WTC11 (cell line): Measurements from ENCODE around the gene ENOX2.

Experiments
- ETV6 ChIP-seq: sonication (generic); formaldehyde crosslinking; IDR thresholded peaks from 2 replicates; pipeline ENCODE4 v1.8.1; 2022; ENCODE audit warnings: mild to moderate bottlenecking, missing genetic modification reagents
- ZNF138 ChIP-seq: sonication (generic); formaldehyde crosslinking; conservative IDR thresholded peaks from 2 replicates; pipeline ENCODE4 v1.8.1; 2022; ENCODE audit warnings: mild to moderate bottlenecking, moderate library complexity, missing genetic modification reagents
- TF ChIP-seq, protein P1 (sequence below): sonication (generic); formaldehyde crosslinking; IDR thresholded peaks from 2 replicates; pipeline ENCODE4 v1.8.0; 2023; ENCODE audit warnings: missing genetic modification reagents
- TF ChIP-seq, protein P2 (sequence below): fragments of 200-600 bp; IDR thresholded peaks from 2 replicates; pipeline ENCODE4 v1.8.0; 2022; ENCODE audit warnings: antibody characterized with exemption
- TF ChIP-seq, protein P3 (sequence below): sonication (generic); formaldehyde crosslinking; IDR thresholded peaks from 2 replicates; pipeline ENCODE4 v1.8.0; 2022; ENCODE audit warnings: mild to moderate bottlenecking, missing genetic modification reagents
- TF ChIP-seq, protein P4 (sequence below): sonication (generic); formaldehyde crosslinking; conservative IDR thresholded peaks from 2 replicates; pipeline ENCODE4 v1.8.1; 2023; ENCODE audit warnings: mild to moderate bottlenecking, low read depth, missing genetic modification reagents, moderate library complexity

DNA sequence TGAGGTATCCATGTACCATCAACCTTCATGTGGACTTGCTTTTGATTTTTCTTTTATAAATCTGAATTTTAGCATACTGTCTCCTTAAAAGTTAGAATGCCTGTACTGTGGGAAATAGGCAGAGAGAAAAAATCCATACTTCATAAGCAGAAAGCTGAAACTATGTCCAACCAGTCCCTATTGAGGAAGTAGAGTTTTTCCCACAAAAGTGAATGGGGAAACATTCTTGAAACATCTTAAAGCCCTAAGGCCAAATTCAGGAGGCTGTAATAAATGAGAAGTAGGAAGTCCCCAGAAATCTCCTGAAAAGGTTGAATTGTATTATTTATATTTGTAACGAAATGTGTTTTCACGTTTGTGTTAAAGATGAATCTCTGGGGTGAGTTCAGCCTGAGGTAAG is 56.3 kb downstream of the ENOX2 start:
- TF ChIP-seq, protein P1, sequence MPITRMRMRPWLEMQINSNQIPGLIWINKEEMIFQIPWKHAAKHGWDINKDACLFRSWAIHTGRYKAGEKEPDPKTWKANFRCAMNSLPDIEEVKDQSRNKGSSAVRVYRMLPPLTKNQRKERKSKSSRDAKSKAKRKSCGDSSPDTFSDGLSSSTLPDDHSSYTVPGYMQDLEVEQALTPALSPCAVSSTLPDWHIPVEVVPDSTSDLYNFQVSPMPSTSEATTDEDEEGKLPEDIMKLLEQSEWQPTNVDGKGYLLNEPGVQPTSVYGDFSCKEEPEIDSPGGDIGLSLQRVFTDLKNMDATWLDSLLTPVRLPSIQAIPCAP (CRISPR knock-in tag), result no peak
- TF ChIP-seq, protein P2, sequence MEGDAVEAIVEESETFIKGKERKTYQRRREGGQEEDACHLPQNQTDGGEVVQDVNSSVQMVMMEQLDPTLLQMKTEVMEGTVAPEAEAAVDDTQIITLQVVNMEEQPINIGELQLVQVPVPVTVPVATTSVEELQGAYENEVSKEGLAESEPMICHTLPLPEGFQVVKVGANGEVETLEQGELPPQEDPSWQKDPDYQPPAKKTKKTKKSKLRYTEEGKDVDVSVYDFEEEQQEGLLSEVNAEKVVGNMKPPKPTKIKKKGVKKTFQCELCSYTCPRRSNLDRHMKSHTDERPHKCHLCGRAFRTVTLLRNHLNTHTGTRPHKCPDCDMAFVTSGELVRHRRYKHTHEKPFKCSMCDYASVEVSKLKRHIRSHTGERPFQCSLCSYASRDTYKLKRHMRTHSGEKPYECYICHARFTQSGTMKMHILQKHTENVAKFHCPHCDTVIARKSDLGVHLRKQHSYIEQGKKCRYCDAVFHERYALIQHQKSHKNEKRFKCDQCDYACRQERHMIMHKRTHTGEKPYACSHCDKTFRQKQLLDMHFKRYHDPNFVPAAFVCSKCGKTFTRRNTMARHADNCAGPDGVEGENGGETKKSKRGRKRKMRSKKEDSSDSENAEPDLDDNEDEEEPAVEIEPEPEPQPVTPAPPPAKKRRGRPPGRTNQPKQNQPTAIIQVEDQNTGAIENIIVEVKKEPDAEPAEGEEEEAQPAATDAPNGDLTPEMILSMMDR, result no peak
- TF ChIP-seq ETV6 (CRISPR knock-in tag) (no peak), ZNF138 (CRISPR knock-in tag) (no peak)
- TF ChIP-seq, protein P3, sequence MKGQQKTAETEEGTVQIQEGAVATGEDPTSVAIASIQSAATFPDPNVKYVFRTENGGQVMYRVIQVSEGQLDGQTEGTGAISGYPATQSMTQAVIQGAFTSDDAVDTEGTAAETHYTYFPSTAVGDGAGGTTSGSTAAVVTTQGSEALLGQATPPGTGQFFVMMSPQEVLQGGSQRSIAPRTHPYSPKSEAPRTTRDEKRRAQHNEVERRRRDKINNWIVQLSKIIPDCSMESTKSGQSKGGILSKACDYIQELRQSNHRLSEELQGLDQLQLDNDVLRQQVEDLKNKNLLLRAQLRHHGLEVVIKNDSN (CRISPR knock-in tag), result no peak
- TF ChIP-seq, protein P4, sequence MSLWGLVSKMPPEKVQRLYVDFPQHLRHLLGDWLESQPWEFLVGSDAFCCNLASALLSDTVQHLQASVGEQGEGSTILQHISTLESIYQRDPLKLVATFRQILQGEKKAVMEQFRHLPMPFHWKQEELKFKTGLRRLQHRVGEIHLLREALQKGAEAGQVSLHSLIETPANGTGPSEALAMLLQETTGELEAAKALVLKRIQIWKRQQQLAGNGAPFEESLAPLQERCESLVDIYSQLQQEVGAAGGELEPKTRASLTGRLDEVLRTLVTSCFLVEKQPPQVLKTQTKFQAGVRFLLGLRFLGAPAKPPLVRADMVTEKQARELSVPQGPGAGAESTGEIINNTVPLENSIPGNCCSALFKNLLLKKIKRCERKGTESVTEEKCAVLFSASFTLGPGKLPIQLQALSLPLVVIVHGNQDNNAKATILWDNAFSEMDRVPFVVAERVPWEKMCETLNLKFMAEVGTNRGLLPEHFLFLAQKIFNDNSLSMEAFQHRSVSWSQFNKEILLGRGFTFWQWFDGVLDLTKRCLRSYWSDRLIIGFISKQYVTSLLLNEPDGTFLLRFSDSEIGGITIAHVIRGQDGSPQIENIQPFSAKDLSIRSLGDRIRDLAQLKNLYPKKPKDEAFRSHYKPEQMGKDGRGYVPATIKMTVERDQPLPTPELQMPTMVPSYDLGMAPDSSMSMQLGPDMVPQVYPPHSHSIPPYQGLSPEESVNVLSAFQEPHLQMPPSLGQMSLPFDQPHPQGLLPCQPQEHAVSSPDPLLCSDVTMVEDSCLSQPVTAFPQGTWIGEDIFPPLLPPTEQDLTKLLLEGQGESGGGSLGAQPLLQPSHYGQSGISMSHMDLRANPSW (CRISPR knock-in tag), result no peak
